Heart left ventricle (tissue), 13 donors: ENCODE results near the gene SCN2B.

ENCODE experiments used
- POLR2A ChIP-seq, 2 donors: fragments of 450-650 bp; IDR thresholded peaks; one replicate each; pipeline ENCODE4 v1.6.1; 2017; ENCODE audit warnings: antibody characterized with exemption in 2 of 2, mild to moderate bottlenecking in 2 of 2, moderate library complexity in 2 of 2
- TF ChIP-seq, protein P1 (sequence below), 12 donors: fragments of 200-600 bp; sonication (generic) in 4 of 12; IDR thresholded peaks; one replicate each; pipeline versions ENCODE4 v1.5.0 to v1.8.0; 2018 to 2022; ENCODE audit warnings: antibody characterized with exemption in 12 of 12, mild to moderate bottlenecking in 5 of 12
- donor health status: ischemic (EF 13 %, LVEDD 7.1; RV severe dilation, severe dysfunction).
- donor health status: DM: no; HTN: yes; CAD: no.
- donor health status: DM: no; HTN: no; CAD: no.
- donor health status: ischemic (EF 25% LVEDD 6.9; RV normal size, moderate dysfunction).
- donor health status: ischemic (EF 25% LVEDD 5.7; RV mildly dilated, moderate dysfunction).
- donor health status: ischemic (EF 35%, LVEDD 5.7; RV mildly dilated, moderate dysfunction).
- donor health status: nonischemic (EF 11% LVEDD 7.7; RV severe dilation, severe dysfunction).
- donor health status: DM: yes; HTN: yes; CAD: no.
- donor health status: PGD.
- donor health status: ischemic (EF 29% LVEDD 5.4; RV normal size, mild dysfunction).
- donor health status: nonischemic (EF 23%, LVEDD 6.1; RV moderate dilation, normal function).

DNA sequence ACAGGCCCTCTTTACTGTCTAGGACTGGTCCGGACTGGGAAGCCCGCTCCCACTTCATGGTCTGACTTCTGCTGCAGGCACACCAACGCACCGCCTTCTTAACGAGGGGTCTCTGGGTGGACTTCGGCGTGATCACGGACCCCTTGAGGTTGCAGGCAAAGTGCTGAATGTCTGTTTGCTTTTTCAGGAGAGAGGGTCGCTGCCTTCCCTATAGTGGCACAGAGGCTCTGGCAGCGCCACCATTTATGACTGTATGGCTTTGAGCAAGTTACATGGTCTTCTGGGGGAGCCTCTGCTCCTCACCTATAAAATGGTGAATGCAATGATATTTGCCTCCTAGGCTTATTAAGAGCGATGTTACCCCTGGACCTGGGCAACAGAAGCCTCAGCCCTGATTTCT lies 22.5 kb downstream of the SCN2B start:
- TF ChIP-seq, protein P1, sequence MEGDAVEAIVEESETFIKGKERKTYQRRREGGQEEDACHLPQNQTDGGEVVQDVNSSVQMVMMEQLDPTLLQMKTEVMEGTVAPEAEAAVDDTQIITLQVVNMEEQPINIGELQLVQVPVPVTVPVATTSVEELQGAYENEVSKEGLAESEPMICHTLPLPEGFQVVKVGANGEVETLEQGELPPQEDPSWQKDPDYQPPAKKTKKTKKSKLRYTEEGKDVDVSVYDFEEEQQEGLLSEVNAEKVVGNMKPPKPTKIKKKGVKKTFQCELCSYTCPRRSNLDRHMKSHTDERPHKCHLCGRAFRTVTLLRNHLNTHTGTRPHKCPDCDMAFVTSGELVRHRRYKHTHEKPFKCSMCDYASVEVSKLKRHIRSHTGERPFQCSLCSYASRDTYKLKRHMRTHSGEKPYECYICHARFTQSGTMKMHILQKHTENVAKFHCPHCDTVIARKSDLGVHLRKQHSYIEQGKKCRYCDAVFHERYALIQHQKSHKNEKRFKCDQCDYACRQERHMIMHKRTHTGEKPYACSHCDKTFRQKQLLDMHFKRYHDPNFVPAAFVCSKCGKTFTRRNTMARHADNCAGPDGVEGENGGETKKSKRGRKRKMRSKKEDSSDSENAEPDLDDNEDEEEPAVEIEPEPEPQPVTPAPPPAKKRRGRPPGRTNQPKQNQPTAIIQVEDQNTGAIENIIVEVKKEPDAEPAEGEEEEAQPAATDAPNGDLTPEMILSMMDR (IDR thresholded peaks at IDR 0.05), result no peak
- TF ChIP-seq POLR2A (IDR thresholded peaks at IDR 0.05), result no peak
